Measurements from ENCODE around the gene GPBP1. TPM values are rescaled to one million over a fixed set of nuclear protein-coding genes. Genes with fewer than 3 reads are reported as not detected.

The GPBP1 gene
- total RNA-seq, 1 experiment from 2014 or later = 54.4 TPM

- BruUV-seq (replicated peaks) = no TSS peak
- no peaks in the 10 kb centered on the region for H3K9me3 ChIP-seq (ENCODE audit: control insufficient read depth, insufficient read depth, low read depth, low read length)
- ATAC-seq (no peak), DNase-seq (ENCODE audit: low read depth, low spot score) (no peak)
- ChIA-PET POLR2A (no interaction called here), CTCF (no interaction called here)
- peaks cover 7% of the 10 kb centered on the region; the same call in 1 of the 2 replicates for H3K4me1 ChIP-seq (ENCODE audit: control insufficient read depth, insufficient read depth, low read length)
- in situ Hi-C loops (cut with HindIII; ENCODE audit: low pct_unique_long_range_greater_than_20kb, low sequenced_read_pairs) = no loop called here
- H3K4me3 ChIP-seq (ENCODE audit: low read depth in 2 of 2, low read length in 2 of 2) = no peak overlapping the region
- H3K36me3 ChIP-seq (ENCODE audit: control insufficient read depth, insufficient read depth, low read length) = peaks cover 2% of the 10 kb centered on the region; the same call in 1 of the 2 replicates
- intact Hi-C loops (cut with micrococcal nuclease; ENCODE audit: unreplicated experiment) = no loop called here
- no peak overlapping the region for H3K27ac ChIP-seq (ENCODE audit: low read length)
- H3K27me3 ChIP-seq (ENCODE audit: control insufficient read depth, insufficient read depth, low read length) = no peaks in the 10 kb centered on the region
- TF ChIP-seq TCF7L2 (IDR thresholded peaks at IDR 0.05; ENCODE audit: low read depth, low read length) (no peak), REST (IDR thresholded peaks at IDR 0.05; ENCODE audit: insufficient read depth in 1 of 2, low read depth in 2 of 2, low read length in 1 of 2) (no peak), CTCF (IDR thresholded peaks at IDR 0.05) (no peak), POLR2AphosphoS5 (IDR thresholded peaks at IDR 0.05; ENCODE audit: low read depth, low read length) (no peak), SIN3A (IDR thresholded peaks at IDR 0.05; ENCODE audit: borderline replicate concordance, insufficient read depth, low read depth, low read length) (no peak)
These were observed 37.2 kb downstream of the GPBP1 start for GRCh38 chr5:57211039-57211438.

- in situ Hi-C loops (cut with HindIII; ENCODE audit: low pct_unique_long_range_greater_than_20kb, low sequenced_read_pairs) = no loop called here
- intact Hi-C loops (cut with micrococcal nuclease; ENCODE audit: unreplicated experiment) = no loop called here
- CTCF ChIA-PET = no interaction called here
These were observed 41.9 kb downstream of the GPBP1 start for GRCh38 chr5:57215629-57216195.

More at GRCh38 chr5:57215629-57216195, 41.9 kb downstream of the GPBP1 start:
- ATAC-seq (no peak), DNase-seq (ENCODE audit: low read depth, low spot score) (no peak)
- Histone ChIP-seq H3K4me1 (ENCODE audit: control insufficient read depth, insufficient read depth, low read length) (peaks cover 8% of the 10 kb centered on the region; the same call in 1 of the 2 replicates), H3K4me3 (ENCODE audit: low read depth in 2 of 2, low read length in 2 of 2) (no peak overlapping the region), H3K27ac (ENCODE audit: low read length) (no peak overlapping the region), H3K27me3 (ENCODE audit: control insufficient read depth, insufficient read depth, low read length) (no peaks in the 10 kb centered on the region), H3K36me3 (ENCODE audit: control insufficient read depth, insufficient read depth, low read length) (peaks cover 2% of the 10 kb centered on the region; the same call in 1 of the 2 replicates), H3K9me3 (ENCODE audit: control insufficient read depth, insufficient read depth, low read depth, low read length) (no peaks in the 10 kb centered on the region)
- POLR2A ChIA-PET = interaction anchor here (0.6 kb wide), 1 partner anchor 39 kb away, joined by 3 read pairs; no protein-coding TSS in a partner anchor
- no TSS peak for BruUV-seq (replicated peaks)
- TF ChIP-seq SIN3A (IDR thresholded peaks at IDR 0.05; ENCODE audit: borderline replicate concordance, insufficient read depth, low read depth, low read length) (no peak), CTCF (IDR thresholded peaks at IDR 0.05) (no peak), TCF7L2 (IDR thresholded peaks at IDR 0.05; ENCODE audit: low read depth, low read length) (no peak), REST (IDR thresholded peaks at IDR 0.05; ENCODE audit: insufficient read depth in 1 of 2, low read depth in 2 of 2, low read length in 1 of 2) (no peak)
